Stimulated activated CD4-positive, alpha-beta T cell treated with anti-CD3 and anti-CD28 coated beads, Interleukin-12 subunit alpha, Interleukin-12 subunit beta, amount 100 ng/mL, for 48 hours (primary cell): ENCODE measurements around the gene COX6A2.
A peak's percentile ranks its signal among the peaks of the same experiment; 100 is the strongest.
"Not testable (repeated sequence)": the region's sequence is repeated elsewhere in the genome, so short reads cannot be mapped to it uniquely, and the experiment has no call there.

Experiments used
- DNase-seq, 3 donors: peaks; one replicate each; pipeline ENCODE4 v3.0.0-alpha.2; 2020; ENCODE audit warnings: low read depth in 2 of 3, low spot score in 1 of 3

The COX6A2 gene

GRCh38 chr16:31438414-31438813 is 10.3 kb upstream of the COX6A2 start:
- no peak for DNase-seq

GRCh38 chr16:31436221-31437045 is 8.3 kb upstream of the COX6A2 start:
- DNase-seq, result no peak

- no peak for DNase-seq
Observed at GRCh38 chr16:31435341-31436220, 7.4 kb upstream of the COX6A2 start.

- DNase-seq, result no peak
Observed at GRCh38 chr16:31430380-31431052, 2.4 kb upstream of the COX6A2 start.

- DNase-seq, result no peak
Observed at GRCh38 chr16:31429796-31430195, 1.6 kb upstream of the COX6A2 start.

- DNase-seq, result no peak
Observed at GRCh38 chr16:31429314-31429713, 1.2 kb upstream of the COX6A2 start.

GRCh38 chr16:31428638-31429247 is 583 bp upstream of the COX6A2 start:
- no peak for DNase-seq

- peak; percentile 36 to 47 (median 37) for DNase-seq
Observed at GRCh38 chr16:31427441-31428278, 500 bp downstream of the COX6A2 start.

- no peak for DNase-seq
Observed at GRCh38 chr16:31423801-31424200, 4.4 kb downstream of the COX6A2 start.

- no peak for DNase-seq
Observed at GRCh38 chr16:31423241-31423640, 4.9 kb downstream of the COX6A2 start.

GRCh38 chr16:31421587-31421986 is 6.6 kb downstream of the COX6A2 start:
- peak; percentile 46 to 64 (median 56) for DNase-seq

- DNase-seq, result no peak
Observed at GRCh38 chr16:31420037-31420436, 8.1 kb downstream of the COX6A2 start.

- no peak for DNase-seq
Observed at GRCh38 chr16:31417916-31418315, 10.2 kb downstream of the COX6A2 start.

GRCh38 chr16:31417036-31417435 is 11.1 kb downstream of the COX6A2 start:
- DNase-seq, result not testable (repeated sequence)

- no peak for DNase-seq
Observed at GRCh38 chr16:31416371-31416770, 11.8 kb downstream of the COX6A2 start.

- no peak for DNase-seq
Observed at GRCh38 chr16:31414706-31415105, 13.5 kb downstream of the COX6A2 start.

- no peak for DNase-seq
Observed at GRCh38 chr16:31413943-31414342, 14.2 kb downstream of the COX6A2 start.

GRCh38 chr16:31413381-31413780 is 14.8 kb downstream of the COX6A2 start:
- no peak for DNase-seq

GRCh38 chr16:31412750-31413149 is 15.4 kb downstream of the COX6A2 start:
- DNase-seq, result no peak
